GM12878 (cell line): ENCODE measurements around the gene TACC2. TPM values are rescaled to one million over a fixed set of nuclear protein-coding genes. Genes with fewer than 3 reads are reported as not detected.

Experiments
- ATAC-seq: fragments of 200-7000 bp; cut with Tn5 transposase; 3 replicates; pipeline ENCODE4 v1.9.1; 2020; ENCODE audit warnings: mild to moderate bottlenecking, moderate library complexity
- BruUV-seq: library from RNA; stranded (reverse); fragments of 400-500 nt; replicated peaks from 2 replicates; lab custom pipeline; 2021; lab: Mats Ljungman, UMichigan
- CTCF ChIA-PET: fragments of 300-600 bp; sonication (Branson Sonifier 250); formaldehyde crosslinking; extraction: SDS; loops from one replicate; lab custom pipeline; 2021; ENCODE audit warnings: inconsistent platforms; lab: Yijun Ruan, JAX
- POLR2A ChIA-PET: fragments of 350-600 bp; formaldehyde crosslinking; extraction: SDS; loops from one replicate; lab custom pipeline; 2021; ENCODE audit warnings: inconsistent platforms; lab: Charles Lee
- RAD21 ChIA-PET: fragments of 300-600 bp; sonication (Branson Sonifier 250); formaldehyde crosslinking; loops from one replicate; lab custom pipeline; 2023; ENCODE audit warnings: antibody characterized with exemption; ENCODE audit not compliant: unreplicated experiment; lab: Charles Lee
- SMC1A ChIA-PET: fragments of 300-600 bp; sonication (Branson Sonifier 250); formaldehyde crosslinking; loops from one replicate; lab custom pipeline; 2023; ENCODE audit not compliant: unreplicated experiment, uncharacterized antibody; lab: Charles Lee
- DNase-seq: peaks from one replicate; pipeline ENCODE4 v3.0.0-alpha.2; 2011; ENCODE audit warnings: low read depth, low spot score
- FAIRE-seq: peaks from 3 replicates; lab custom pipeline; 2011; peaks lifted over from hg19 to GRCh38; lab: Jason Lieb, UNC
- H2AFZ ChIP-seq: 2 replicates; pipeline ENCODE4 v1.6.0; 2011; ENCODE audit warnings: low read depth, low read length, control low read depth; ENCODE audit not compliant: control insufficient read depth
- H3K27ac ChIP-seq: 2 replicates; pipeline ENCODE4 v1.5.1; 2011; ENCODE audit warnings: control low read depth; ENCODE audit not compliant: control insufficient read depth, insufficient read depth
- H3K27me3 ChIP-seq, 2 experiments: replicated peaks in 1 of 2; 2 replicates each; pipeline versions ENCODE4 v1.6.0 to v1.6.1; 2011; ENCODE audit warnings: low read length in 1 of 2; ENCODE audit not compliant: control insufficient read depth in 2 of 2, insufficient read depth in 2 of 2
- H3K36me3 ChIP-seq, 2 experiments: 2 replicates each; pipeline ENCODE4 v1.5.1; 2011; ENCODE audit warnings: low read length in 1 of 2; ENCODE audit not compliant: control insufficient read depth in 2 of 2, insufficient read depth in 2 of 2
- H3K4me1 ChIP-seq: 2 replicates; pipeline ENCODE4 v1.6.1; 2011; ENCODE audit warnings: mild to moderate bottlenecking, low read length, moderate library complexity, mixed read lengths; ENCODE audit not compliant: control insufficient read depth, insufficient read depth
- H3K4me2 ChIP-seq: 2 replicates; pipeline ENCODE4 v1.6.0; 2011; ENCODE audit warnings: control low read depth; ENCODE audit not compliant: control insufficient read depth, insufficient read depth
- H3K4me3 ChIP-seq: fragments of 200-600 bp; sonication (generic); 2 replicates; pipeline ENCODE4 v1.5.1; 2016
- H3K79me2 ChIP-seq: 2 replicates; pipeline ENCODE4 v1.6.0; 2011; ENCODE audit warnings: low read length; ENCODE audit not compliant: control insufficient read depth, insufficient read depth
- H3K9ac ChIP-seq: 2 replicates; pipeline ENCODE4 v1.8.0; 2011; ENCODE audit warnings: low read length, control low read depth, mixed read lengths; ENCODE audit not compliant: control insufficient read depth, insufficient read depth
- H3K9me3 ChIP-seq: replicated peaks from 3 replicates; pipeline ENCODE4 v1.5.1; 2011; ENCODE audit warnings: mild to moderate bottlenecking, low read length; ENCODE audit not compliant: control insufficient read depth, insufficient read depth
- H4K20me1 ChIP-seq: 2 replicates; pipeline ENCODE4 v1.6.0; 2011; ENCODE audit not compliant: control insufficient read depth, insufficient read depth
- CREB1 ChIP-seq: IDR thresholded peaks from 2 replicates; pipeline ENCODE4 v1.6.1; 2012; ENCODE audit warnings: low read depth, mild to moderate bottlenecking, inconsistent platforms
- HDAC2 ChIP-seq: fragments of 200-600 bp; sonication (generic); IDR thresholded peaks from 2 replicates; pipeline ENCODE4 v1.6.1; 2017
- HDGF ChIP-seq: fragments of 450-650 bp; IDR thresholded peaks from 2 replicates; pipeline ENCODE4 v1.6.1; 2016; ENCODE audit warnings: antibody characterized with exemption
- POLR2A ChIP-seq: IDR thresholded peaks from 2 replicates; pipeline ENCODE4 v1.6.1; 2011; ENCODE audit warnings: low read depth, mild to moderate bottlenecking, low read length
- TARDBP ChIP-seq: IDR thresholded peaks from 2 replicates; pipeline ENCODE4 v1.6.1; 2016; ENCODE audit warnings: borderline replicate concordance
- TCF12 ChIP-seq: IDR thresholded peaks from 2 replicates; pipeline ENCODE4 v1.6.1; 2011; ENCODE audit warnings: low read depth, mild to moderate bottlenecking, low read length
- WGBS: methylation state at CpG from one replicate; pipeline ENCODE4 v1.1.6; 2016; ENCODE audit warnings: low lambda C conversion rate; ENCODE audit not compliant: insufficient replicate concordance, insufficient coverage; ENCODE audit errors: missing lambda C conversion rate; 5-methylcytosine and 5-hydroxymethylcytosine counted together
- in situ Hi-C: fragments of 300-500 bp; cut with MboI; formaldehyde crosslinking; loops from 9 replicates; pipeline ENCODE4 v1.14.3; 2018; ENCODE audit warnings: mixed read lengths
- intact Hi-C: fragments of 100-400 bp; cut with micrococcal nuclease; formaldehyde crosslinking; loops from one replicate; pipeline ENCODE4 v1.14.2; 2022; ENCODE audit not compliant: unreplicated experiment
- polyA plus RNA-seq, 11 experiments: library from polyadenylated mRNA; depleted of rRNA in 4 of 11; unstranded in 6 of 11; stranded (reverse) in 5 of 11; fragments of >200 nt; fragmentation: Nextera tagmentation in 4 of 11; fragmentation: Illumina TruSeq in 1 of 11; extraction: Ambion mirVana in 4 of 11; extraction: Trizol in 1 of 11; gene quantifications; 1 replicate in 1 of 11; 2 replicates in 10 of 11; pipeline versions ENCODE4 v1.2.1 to v1.2.3, GENCODE V29; 2011 to 2016; ENCODE audit warnings: inconsistent platforms in 2 of 11, missing spikeins in 2 of 11, low read depth in 1 of 11
- total RNA-seq, 4 experiments: library from RNA; depleted of rRNA in 3 of 4; stranded (reverse); fragments of >200 nt in 3 of 4; fragmentation: Illumina TruSeq in 1 of 4; extraction: Trizol in 1 of 4; gene quantifications; 2 replicates each; pipeline versions ENCODE4 v1.2.1 to v1.2.3, GENCODE V29; 2013 to 2021
- TF ChIP-seq, protein P1 (sequence below): fragments of 450-650 bp; formaldehyde crosslinking; IDR thresholded peaks from 2 replicates; pipeline ENCODE4 v1.5.0; 2022; ENCODE audit warnings: mild to moderate bottlenecking, missing genetic modification characterization
- TF ChIP-seq, protein P2 (sequence below): IDR thresholded peaks from 2 replicates; pipeline ENCODE4 v1.6.1; 2012; ENCODE audit warnings: low read depth, low read length, improper control_type of control experiment
- TF ChIP-seq, protein P3 (sequence below): fragments of 450-650 bp; conservative IDR thresholded peaks from 2 replicates; pipeline ENCODE4 v1.6.1; 2017; ENCODE audit warnings: mild to moderate bottlenecking, moderate library complexity

Gene TACC2
- total and polyA plus RNA-seq, 10 of the 15 experiments (the other 5 are each of a cell fraction or from before 2014, with no cell fraction given), result 0.07 to 0.64 (median 0.13) TPM; not detected in 5

DNA sequence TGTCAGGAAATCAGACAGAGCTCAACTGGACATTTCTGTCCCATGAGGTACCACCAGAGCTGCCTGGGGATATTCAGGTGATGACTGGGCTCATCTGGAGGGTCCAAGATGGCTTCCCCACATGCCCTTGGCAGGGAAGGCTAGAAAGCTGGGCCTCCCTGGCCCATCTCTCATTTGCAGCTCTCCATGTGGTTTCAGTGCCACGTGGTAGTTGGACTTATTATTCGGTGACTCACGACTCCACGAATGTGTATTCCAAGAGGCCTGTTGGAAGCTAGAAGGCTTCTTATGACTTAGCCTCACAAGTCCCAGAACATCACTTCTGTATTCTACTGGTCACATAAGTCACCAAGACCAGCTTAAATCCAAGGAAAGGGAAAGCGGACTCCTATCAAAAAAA lies 36.7 kb upstream of the TACC2 start:
- ATAC-seq, result no peak
- Histone ChIP-seq H3K4me3 (no peak overlapping the region), H3K79me2 (no peaks in the 10 kb centered on the region), H3K4me2 (no peak overlapping the region), H3K36me3 (peaks cover 0 to 11% of the 10 kb centered on the region in 2 experiments; a peak in 2 of 4 replicates), H4K20me1 (no peaks in the 10 kb centered on the region), H3K9ac (no peak overlapping the region), H3K27ac (no peak overlapping the region), H3K9me3 (no peaks in the 10 kb centered on the region), H3K27me3 (no peaks in the 10 kb centered on the region), H2AFZ (no peak overlapping the region), H3K4me1 (no peaks in the 10 kb centered on the region)
- ChIA-PET CTCF (interaction anchor here (0.6 kb wide), 1 partner anchor 20 kb away, joined by 3 read pairs; no protein-coding TSS in a partner anchor), SMC1A (no interaction called here), RAD21 (no interaction called here), POLR2A (no interaction called here)
- no peak for FAIRE-seq
- in situ Hi-C loops (no loop called here), intact Hi-C loops (no loop called here)
- BruUV-seq, result no TSS peak
- WGBS, result 99% methylated on average over 5 of the region's 5 CpGs
- TF ChIP-seq HDGF, result no peak
- no peak for TF ChIP-seq POLR2A
- no peak for TF ChIP-seq TCF12
- no peak for TF ChIP-seq HDAC2
- TF ChIP-seq, protein P1, sequence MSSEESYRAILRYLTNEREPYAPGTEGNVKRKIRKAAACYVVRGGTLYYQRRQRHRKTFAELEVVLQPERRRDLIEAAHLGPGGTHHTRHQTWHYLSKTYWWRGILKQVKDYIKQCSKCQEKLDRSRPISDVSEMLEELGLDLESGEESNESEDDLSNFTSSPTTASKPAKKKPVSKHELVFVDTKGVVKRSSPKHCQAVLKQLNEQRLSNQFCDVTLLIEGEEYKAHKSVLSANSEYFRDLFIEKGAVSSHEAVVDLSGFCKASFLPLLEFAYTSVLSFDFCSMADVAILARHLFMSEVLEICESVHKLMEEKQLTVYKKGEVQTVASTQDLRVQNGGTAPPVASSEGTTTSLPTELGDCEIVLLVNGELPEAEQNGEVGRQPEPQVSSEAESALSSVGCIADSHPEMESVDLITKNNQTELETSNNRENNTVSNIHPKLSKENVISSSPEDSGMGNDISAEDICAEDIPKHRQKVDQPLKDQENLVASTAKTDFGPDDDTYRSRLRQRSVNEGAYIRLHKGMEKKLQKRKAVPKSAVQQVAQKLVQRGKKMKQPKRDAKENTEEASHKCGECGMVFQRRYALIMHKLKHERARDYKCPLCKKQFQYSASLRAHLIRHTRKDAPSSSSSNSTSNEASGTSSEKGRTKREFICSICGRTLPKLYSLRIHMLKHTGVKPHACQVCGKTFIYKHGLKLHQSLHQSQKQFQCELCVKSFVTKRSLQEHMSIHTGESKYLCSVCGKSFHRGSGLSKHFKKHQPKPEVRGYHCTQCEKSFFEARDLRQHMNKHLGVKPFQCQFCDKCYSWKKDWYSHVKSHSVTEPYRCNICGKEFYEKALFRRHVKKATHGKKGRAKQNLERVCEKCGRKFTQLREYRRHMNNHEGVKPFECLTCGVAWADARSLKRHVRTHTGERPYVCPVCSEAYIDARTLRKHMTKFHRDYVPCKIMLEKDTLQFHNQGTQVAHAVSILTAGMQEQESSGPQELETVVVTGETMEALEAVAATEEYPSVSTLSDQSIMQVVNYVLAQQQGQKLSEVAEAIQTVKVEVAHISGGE (CRISPR knock-in tag), result no peak
- no peak for TF ChIP-seq CREB1
- no peak for TF ChIP-seq TARDBP
- TF ChIP-seq, protein P2, sequence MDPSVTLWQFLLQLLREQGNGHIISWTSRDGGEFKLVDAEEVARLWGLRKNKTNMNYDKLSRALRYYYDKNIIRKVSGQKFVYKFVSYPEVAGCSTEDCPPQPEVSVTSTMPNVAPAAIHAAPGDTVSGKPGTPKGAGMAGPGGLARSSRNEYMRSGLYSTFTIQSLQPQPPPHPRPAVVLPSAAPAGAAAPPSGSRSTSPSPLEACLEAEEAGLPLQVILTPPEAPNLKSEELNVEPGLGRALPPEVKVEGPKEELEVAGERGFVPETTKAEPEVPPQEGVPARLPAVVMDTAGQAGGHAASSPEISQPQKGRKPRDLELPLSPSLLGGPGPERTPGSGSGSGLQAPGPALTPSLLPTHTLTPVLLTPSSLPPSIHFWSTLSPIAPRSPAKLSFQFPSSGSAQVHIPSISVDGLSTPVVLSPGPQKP, result no peak
- TF ChIP-seq, protein P3, sequence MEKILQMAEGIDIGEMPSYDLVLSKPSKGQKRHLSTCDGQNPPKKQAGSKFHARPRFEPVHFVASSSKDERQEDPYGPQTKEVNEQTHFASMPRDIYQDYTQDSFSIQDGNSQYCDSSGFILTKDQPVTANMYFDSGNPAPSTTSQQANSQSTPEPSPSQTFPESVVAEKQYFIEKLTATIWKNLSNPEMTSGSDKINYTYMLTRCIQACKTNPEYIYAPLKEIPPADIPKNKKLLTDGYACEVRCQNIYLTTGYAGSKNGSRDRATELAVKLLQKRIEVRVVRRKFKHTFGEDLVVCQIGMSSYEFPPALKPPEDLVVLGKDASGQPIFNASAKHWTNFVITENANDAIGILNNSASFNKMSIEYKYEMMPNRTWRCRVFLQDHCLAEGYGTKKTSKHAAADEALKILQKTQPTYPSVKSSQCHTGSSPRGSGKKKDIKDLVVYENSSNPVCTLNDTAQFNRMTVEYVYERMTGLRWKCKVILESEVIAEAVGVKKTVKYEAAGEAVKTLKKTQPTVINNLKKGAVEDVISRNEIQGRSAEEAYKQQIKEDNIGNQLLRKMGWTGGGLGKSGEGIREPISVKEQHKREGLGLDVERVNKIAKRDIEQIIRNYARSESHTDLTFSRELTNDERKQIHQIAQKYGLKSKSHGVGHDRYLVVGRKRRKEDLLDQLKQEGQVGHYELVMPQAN, result no peak
- DNase-seq, result no peak
